Endometrial microvascular endothelial cells (primary cell): ENCODE data around the gene ZNF268. TPM values are rescaled to one million over a fixed set of nuclear protein-coding genes. Genes with fewer than 3 reads are reported as not detected.
"Not testable (repeated sequence)": the region's sequence is repeated elsewhere in the genome, so short reads cannot be mapped to it uniquely, and the experiment has no call there.

ENCODE experiments used
- in situ Hi-C: cut with HindIII; loops from 2 replicates; pipeline ENCODE4 v1.10.0; 2017; ENCODE audit warnings: low sequenced_read_pairs, low pct_unique_long_range_greater_than_20kb; ENCODE audit errors: inconsistent ontology term
- total RNA-seq: library from RNA; depleted of rRNA; stranded (reverse); fragments of >200 nt; gene quantifications from one replicate; pipeline ENCODE4 v1.2.3, GENCODE V29; 2015; ENCODE audit errors: inconsistent ontology term

Gene ZNF268
- total RNA-seq, 1 donor from 2014 or later, result 40.5 TPM

GRCh38 chr12:133222211-133222610, 40.9 kb downstream of the ZNF268 start:
- in situ Hi-C loops, result no loop called here

DNA sequence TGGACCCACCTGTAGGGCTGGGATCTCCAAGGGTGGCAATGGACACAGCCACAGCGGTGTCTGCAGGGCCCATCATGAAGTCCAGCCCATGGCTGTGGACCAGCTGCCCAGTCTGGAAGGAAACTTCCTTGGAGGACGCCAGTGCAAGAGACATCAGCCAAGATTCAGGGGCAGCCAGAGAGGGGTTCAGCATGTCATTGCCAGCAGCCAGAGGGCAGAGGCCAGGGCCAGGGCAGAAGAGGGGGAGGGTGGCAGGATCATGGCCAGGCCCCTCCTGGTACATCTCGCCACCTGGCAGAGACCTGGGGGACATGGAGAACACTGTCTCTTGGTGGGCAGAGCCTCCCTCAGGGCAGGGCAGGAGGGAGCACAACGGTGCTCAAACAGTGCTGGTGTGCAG, 44.2 kb downstream of the ZNF268 start:
- in situ Hi-C loops, result no loop called here

- in situ Hi-C loops, result no loop called here
These were observed 45.4 kb downstream of the ZNF268 start for GRCh38 chr12:133226690-133227089.

DNA sequence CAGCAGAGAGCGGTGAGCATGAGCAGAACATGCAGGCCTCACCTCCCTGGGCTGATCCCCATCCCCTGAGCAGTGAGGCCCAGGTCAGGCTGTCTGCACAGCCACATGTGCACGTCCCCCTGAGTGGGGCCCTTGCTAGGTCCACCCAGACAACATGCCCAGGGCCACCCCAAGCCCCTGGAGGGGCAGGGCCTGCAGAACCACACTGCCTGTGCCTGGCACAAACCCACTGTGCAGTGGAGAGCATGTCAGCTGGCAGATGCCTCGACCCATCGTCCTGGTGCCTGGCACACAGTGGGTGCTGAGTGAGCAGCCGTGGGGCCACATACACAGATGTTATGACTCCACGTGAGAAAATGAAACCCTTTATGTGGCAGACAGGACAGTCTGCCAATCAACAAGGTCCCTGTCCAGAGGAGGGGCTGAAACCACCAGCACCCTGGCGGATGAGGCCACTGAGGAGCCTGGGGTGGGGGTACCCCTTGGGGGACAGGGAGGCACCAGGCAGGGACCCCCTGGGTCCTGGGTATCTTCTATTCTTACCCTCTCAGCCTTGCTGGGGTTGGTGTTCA, 46.1 kb downstream of the ZNF268 start:
- in situ Hi-C loops, result no loop called here

GRCh38 chr12:133231001-133231400, 49.7 kb downstream of the ZNF268 start:
- in situ Hi-C loops, result no loop called here

GRCh38 chr12:133233006-133233405, 51.7 kb downstream of the ZNF268 start:
- in situ Hi-C loops, result no loop called here

DNA sequence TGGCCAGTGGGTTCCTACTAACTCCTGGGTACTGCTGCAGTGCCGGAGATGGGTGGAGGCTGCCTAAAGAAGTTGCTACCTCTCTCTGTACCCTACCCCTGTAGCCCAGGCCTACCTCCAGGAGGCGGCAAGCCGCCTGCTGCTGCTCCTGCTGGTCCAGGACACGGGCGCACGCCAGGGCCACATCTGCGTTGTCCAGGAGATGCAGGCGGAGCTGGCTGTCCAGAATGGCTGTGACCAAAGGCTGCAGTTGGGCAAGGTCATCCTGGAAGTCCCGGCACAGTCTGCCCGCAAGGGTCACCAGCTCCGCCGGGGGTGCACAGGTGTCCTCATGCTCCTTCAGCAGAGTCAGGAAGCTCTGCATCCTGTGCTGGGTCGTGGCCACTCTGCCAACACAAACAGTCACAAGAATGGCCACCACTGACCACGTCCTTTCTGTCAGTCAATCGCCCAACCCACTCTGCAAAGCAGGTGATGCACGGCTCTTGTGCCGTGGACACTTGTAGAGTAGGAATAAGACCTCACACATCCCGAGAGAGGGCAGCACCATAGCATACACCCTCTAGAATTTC, 52.8 kb downstream of the ZNF268 start:
- in situ Hi-C loops, result no loop called here

DNA sequence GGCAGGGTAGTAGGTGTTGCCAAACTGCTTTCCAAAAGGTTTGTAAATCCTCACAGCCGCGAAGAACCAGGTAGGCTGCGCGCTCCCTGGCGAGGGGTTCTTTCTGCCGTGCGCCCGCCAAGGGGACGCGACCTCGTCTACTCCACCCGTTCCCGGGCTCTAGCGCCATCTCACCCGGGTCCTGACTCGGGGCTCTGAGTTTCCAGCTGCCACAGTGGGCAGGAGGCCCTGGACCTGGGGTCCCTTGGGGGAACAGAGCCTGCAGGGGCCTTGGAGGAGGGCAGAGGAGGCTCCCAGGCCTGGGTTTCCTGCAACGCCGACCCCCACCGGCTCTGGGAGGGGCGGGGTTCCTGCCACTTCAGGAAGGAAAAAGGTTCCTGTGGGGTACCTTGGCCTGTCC, 53.7 kb downstream of the ZNF268 start:
- in situ Hi-C loops, result no loop called here

- in situ Hi-C loops, result no loop called here
These were observed 54.3 kb downstream of the ZNF268 start, which contains the start of gene ANHX for GRCh38 chr12:133235401-133236112. Gene ANHX, minus strand, starts transcription at chr12:133235877. Its CDS starts 1,521 bp downstream, at chr12:133234356.

DNA sequence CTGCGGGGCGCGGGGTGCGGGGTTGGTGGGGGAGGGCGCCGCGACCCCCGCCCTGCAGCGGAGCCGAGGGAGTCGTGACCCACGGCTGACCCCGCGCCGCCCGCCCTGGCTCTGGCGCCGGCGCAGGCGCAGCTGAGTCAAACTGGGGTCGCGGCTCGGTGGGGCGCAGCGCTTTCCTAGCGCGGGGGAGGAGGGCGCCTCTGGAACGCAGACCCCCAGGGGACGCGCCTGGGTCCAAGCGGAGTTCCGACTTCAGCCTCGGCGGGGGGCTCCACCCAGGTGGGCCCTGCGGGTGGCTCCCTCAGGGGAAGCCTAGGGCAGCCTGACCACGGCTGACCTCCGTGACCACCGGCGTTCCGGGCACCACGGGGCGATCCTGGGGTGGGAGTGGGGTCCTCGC, 54.8 kb downstream of the ZNF268 start:
- in situ Hi-C loops, result no loop called here

GRCh38 chr12:133236556-133236955, 55.3 kb downstream of the ZNF268 start:
- in situ Hi-C loops, result no loop called here

- in situ Hi-C loops, result no loop called here
These were observed 70.4 kb downstream of the ZNF268 start for GRCh38 chr12:133251732-133252131.

DNA sequence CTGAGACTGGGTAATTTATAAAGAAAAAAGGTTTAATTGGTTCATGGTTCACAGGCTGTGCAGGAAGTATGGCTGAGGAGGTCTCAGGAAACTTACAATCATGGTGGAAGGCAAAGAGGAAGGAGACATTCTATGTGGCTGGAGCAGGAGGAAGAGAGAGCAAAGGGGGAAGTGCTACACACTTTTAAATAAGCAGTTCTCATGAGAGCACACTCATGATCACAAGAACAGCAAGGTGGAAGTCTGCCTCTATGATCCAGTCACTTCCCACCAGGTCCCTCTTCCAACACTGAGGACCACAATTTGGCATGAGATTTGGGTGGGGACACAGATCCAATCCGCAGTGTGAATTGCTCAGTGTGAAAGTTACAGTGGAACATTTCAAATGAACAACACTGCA, 74.5 kb downstream of the ZNF268 start:
- in situ Hi-C loops, result not testable (repeated sequence)

DNA sequence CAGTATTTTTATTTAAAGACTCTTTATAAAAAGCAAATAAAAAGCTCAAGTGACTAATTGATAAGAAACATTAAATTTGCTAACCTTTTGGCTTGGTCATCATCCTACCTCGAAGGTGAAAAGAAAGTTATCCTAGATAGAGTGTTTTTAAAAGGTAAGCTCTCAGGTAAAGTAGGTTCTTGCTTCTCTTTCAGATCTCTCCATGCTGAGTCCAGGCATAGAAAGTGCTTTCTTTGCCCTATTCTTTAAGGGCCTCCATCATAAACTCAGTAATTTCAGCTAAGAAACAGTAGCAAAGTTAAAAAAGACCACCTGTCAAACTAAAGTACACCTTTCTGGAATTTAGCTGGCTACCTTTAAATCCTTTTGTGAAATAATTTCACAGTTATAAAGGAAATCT, 75.0 kb downstream of the ZNF268 start:
- in situ Hi-C loops, result no loop called here

- in situ Hi-C loops, result no loop called here
These were observed 82.9 kb downstream of the ZNF268 start for GRCh38 chr12:133264173-133264572.

Other genes with a start within 250 kb of the ZNF268 start
- 2.4 TPM for gene ZNF605, start 225.2 kb upstream of the ZNF268 start, total RNA-seq
- gene ZNF26, start 195.1 kb upstream of the ZNF268 start, total RNA-seq, result 9.6 TPM
- 11.2 TPM for gene ZNF84, start 144.0 kb upstream of the ZNF268 start, total RNA-seq
- gene ZNF140, start 100.6 kb upstream of the ZNF268 start, total RNA-seq, result 15.2 TPM
- gene ZNF891, start 51.2 kb upstream of the ZNF268 start, total RNA-seq, result 0.37 TPM
- gene ZNF10, start 50.9 kb upstream of the ZNF268 start, total RNA-seq, result 1.3 TPM
- not detected for gene ANHX, start 54.4 kb downstream of the ZNF268 start, total RNA-seq